ENCODE data around the gene NKD1.
A peak's percentile ranks its signal among the peaks of the same experiment; 100 is the strongest.

Gene NKD1

DNA sequence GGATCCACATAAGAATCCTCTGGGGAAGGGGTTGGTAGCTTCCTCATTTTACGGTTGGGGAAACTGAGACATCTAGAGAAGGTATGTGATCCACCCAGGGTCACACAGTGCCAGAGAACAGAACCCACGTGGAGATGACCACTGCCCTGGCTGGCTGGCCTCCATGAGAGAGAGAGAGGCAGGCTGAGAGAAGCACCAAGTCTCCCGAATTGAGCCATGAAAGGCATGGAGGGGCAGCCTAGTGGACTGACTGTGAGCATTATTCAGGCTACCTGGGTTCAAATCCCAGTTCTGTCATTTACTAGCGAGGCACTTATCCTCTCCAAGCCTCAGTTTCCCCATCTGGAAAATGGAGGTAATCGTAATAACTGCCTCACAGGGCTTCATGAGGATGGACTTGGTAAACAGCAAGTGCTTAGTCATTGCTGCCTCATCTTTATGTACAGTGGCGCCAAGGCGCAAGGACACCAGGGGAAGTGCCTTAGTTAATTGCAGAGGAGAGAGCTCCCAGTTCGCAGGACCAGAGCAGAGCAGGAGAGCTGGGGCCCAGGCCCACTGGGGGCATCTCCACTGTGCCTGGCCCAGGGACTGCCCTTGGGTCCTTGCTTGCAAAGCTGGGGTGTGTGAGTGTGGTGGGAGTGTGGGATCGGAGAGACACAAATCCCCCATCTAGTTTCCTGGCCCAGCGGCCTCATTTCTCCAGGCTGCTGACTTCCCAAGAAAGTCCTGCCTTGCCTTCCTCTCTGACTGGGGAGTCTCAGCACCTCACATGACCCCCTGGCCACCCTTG, 71.7 kb downstream of the NKD1 start:
- FAIRE-seq (no peak), DNase-seq (ENCODE audit: extremely low spot score, insufficient read length, low read depth) (no peak)

DNA sequence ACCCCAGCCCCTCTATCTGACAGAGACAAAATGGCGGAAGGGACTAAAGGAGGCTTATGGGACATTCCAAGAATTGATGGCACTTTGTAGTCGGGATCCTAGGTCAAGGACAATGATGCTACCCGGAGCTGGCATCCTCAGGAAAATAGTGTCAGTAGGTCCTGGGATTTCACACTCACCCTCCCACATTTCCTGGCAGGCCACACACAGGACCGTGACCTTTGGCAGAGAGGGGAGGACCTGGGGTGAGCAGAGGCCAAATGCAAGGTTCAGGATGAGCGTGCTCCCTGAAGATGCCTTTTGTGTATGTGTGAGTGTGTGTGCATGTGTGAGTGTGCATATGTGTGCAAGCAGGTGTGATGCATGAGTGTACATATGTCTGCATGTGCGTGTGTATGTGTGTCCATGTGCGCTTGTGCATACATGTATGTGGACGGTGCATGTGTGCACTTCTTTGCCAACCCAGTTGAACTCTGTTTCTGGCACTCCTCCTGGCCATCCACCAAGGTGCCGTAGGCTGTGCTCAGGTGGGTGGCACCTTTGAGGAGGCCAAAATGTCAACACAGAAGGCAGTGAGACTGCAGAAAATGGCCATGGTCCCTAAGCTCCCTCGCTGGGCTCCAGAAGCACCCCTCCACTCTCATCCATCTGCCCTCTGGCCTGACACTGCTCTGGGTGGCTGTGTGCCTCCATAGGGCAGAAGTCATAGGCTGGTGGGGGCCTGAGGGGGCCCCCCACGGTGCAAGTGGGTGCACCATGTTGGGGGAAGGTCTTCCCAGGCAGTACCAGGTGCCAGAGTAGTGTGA, 72.7 kb downstream of the NKD1 start:
- FAIRE-seq: no peak
- DNase-seq (ENCODE audit: extremely low spot score, insufficient read length, low read depth): no peak

GRCh38 chr16:50621452-50621792, 73.2 kb downstream of the NKD1 start:
- DNase-seq (ENCODE audit: extremely low spot score, insufficient read length, low read depth) (no peak), FAIRE-seq (no peak)

- no peak for DNase-seq (ENCODE audit: extremely low spot score, insufficient read length, low read depth)
- no peak for FAIRE-seq
These were observed 73.8 kb downstream of the NKD1 start for GRCh38 chr16:50622029-50622428.

DNA sequence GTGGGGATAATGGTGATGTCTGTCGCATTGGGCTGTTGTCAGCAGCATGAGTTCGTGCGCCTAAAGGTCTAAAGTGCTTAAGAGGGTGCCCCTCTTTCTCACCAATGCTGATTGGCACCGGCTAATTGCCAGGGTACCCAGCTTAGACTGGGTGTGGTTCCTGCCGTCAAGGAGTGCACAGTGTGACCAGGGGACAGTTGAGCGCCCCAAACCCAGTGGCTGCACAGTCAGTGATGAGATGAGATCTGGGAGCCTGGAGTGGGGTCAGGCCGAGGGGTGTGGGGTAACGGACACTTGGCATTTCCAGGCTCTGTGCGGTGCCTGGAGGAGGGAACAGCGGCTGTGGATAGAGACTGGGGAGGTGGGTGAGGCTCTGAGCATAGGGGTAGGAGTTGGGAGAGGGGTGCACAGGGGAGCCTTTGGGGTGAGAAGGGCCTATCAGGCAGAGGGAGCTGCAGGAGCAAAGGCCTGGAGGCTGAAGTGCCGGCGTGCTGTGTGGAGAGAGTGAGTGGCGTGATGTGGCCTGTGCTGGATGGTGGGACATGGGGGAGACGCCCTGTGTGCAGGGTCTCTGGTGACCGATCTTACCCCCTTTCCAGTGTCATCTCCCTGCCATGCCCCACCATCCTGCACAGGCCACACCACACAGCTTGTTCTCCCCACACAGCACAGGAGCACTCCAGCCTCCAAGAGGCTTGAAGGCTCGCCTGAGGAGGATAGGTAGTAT, 74.6 kb downstream of the NKD1 start:
- FAIRE-seq (no peak), DNase-seq (ENCODE audit: extremely low spot score, insufficient read length, low read depth) (no peak)

- FAIRE-seq (no peak), DNase-seq (ENCODE audit: extremely low spot score, insufficient read length, low read depth) (no peak)
These were observed 76.3 kb downstream of the NKD1 start for GRCh38 chr16:50624449-50624970.

GRCh38 chr16:50625374-50625773, 77.2 kb downstream of the NKD1 start:
- FAIRE-seq: no peak
- no peak for DNase-seq (ENCODE audit: extremely low spot score, insufficient read length, low read depth)

GRCh38 chr16:50626868-50627267, 78.7 kb downstream of the NKD1 start:
- FAIRE-seq: no peak
- DNase-seq (ENCODE audit: extremely low spot score, insufficient read length, low read depth): no peak

- FAIRE-seq: peak; percentile 29
These were observed 79.2 kb downstream of the NKD1 start for GRCh38 chr16:50627419-50627818.

DNA sequence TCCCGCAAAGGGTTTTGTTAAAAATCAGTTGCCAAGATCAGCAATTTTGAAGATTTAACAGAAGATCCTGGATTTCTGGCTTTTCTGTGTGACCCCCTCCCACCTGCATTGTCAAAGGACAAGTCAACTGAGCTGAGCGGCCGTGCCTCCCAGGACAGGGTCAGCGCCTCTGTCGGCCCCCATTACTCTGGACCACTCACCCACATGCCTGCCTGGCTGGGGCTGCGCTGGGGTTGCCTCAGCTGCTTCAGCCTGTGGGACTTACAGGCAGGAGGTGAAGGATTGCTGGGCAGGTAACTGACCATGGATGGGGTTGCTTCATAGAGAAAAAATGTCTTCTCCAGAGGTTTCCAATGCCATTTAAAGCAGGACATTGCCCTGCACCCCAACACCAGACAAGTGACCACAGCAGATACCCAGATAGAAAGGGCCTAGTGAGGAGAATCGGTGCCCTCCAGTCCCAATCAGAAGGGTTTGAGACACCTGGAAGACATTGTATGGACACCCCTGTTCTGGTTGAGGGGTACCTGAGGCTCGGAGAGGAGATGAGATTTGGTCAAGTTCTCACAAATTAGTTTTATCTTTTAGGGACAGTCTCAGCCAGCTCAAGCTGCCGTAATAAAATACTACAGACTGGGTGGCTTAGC, 80.1 kb downstream of the NKD1 start:
- DNase-seq (ENCODE audit: extremely low spot score, insufficient read length, low read depth): no peak
- FAIRE-seq: no peak

More at GRCh38 chr16:50627419-50627818, 79.2 kb downstream of the NKD1 start:
- DNase-seq (ENCODE audit: extremely low spot score, insufficient read length, low read depth): no peak

DNA sequence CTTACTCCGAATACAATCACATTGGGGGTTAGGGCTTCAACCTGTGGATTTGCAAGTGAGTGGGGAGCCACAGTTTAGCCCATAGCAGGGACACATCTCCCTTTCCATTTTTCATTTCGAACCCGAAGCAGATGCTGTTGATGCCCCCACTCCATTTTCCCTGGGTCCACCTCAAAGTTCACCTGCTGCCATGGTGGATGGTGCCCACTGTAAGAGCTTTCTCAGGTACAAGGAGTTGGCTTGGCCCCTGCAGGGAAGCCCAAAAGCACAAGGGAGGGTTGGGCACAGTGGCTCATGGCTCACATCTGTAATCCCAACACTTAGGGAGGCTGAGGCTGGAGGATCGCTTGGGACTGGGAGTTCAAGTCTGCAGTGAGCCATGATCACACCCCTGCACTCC, 81.1 kb downstream of the NKD1 start:
- FAIRE-seq (no peak), DNase-seq (ENCODE audit: extremely low spot score, insufficient read length, low read depth) (no peak)

DNA sequence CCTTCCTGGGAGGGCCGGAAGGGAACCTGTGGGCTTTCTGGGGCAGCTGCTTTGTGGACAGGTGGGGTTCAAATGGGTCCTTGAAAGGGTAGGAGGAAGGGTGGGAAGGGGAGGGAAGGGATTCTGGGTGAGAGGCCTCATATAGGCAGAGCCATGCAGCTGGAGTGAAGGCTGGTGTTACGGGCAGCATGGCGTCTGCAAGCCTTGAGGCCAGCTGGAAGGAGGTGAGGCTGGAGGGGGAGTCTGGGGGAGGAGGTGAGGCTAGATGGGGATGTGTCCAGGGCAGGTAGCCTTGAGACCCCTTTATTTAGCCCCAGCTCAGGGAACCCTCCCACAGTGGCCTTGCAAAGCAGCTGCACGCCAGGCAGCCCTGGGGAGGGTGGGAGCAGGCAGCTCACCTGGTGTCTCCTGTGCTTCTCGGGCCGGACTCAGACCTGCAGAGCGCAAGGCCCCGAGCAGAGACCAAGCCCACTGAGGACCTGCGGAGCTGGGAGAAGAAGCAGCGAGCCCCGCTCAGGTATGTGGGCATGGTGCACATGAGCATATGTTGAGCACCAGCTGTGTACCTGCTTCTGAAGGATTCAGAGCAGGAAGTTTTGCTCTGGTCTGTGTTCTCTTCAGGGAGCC, 82.3 kb downstream of the NKD1 start:
- no peak for DNase-seq (ENCODE audit: extremely low spot score, insufficient read length, low read depth)
- no peak for FAIRE-seq

GRCh38 chr16:50631249-50631984, 83.2 kb downstream of the NKD1 start:
- FAIRE-seq: no peak
- DNase-seq (ENCODE audit: extremely low spot score, insufficient read length, low read depth): no peak

- DNase-seq (ENCODE audit: extremely low spot score, insufficient read length, low read depth): no peak
- FAIRE-seq: no peak
These were observed 83.9 kb downstream of the NKD1 start for GRCh38 chr16:50631985-50632576.

- no peak for FAIRE-seq
These were observed 85.0 kb downstream of the NKD1 start for GRCh38 chr16:50632927-50633800.

GRCh38 chr16:50634090-50634489, 85.9 kb downstream of the NKD1 start:
- DNase-seq (ENCODE audit: extremely low spot score, insufficient read length, low read depth) (no peak), FAIRE-seq (no peak)

More at GRCh38 chr16:50632927-50633800, 85.0 kb downstream of the NKD1 start:
- no peak for DNase-seq (ENCODE audit: extremely low spot score, insufficient read length, low read depth)

DNA sequence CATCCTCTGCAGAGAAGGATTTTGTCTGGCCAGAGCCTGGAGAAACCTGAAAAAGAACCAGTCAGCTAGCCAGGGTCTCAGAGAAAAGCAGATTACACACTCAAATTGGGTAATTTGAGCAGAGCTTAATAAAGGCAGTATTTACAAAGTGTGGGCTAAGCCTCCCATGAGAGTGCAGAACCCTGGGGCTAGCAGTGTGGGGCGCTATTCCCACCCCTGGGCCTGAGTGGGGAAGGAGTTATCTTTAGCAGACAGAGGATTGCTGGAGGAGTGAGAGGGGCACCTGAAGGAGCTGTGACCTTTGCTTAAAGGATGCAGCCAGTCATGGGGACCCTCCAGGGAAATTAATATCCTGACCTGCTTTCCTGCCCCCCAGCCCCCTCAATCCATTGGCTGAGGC, 86.8 kb downstream of the NKD1 start:
- FAIRE-seq: no peak
- no peak for DNase-seq (ENCODE audit: extremely low spot score, insufficient read length, low read depth)

Data from GM18507 (cell line).